Ascending aorta (tissue), 2 donors: Measurements from ENCODE around the gene INPP4A. TPM values are rescaled to one million over a fixed set of nuclear protein-coding genes. Genes with fewer than 3 reads are reported as not detected.

Source experiments
- DNase-seq, 2 donors: peaks; one replicate each; pipeline ENCODE4 v3.0.0-alpha.2; 2019; ENCODE audit warnings: low spot score in 2 of 2
- H3K27ac ChIP-seq, 2 donors: fragments of 200-600 bp; sonication (generic); one replicate each; pipeline ENCODE4 v1.5.1; 2016 to 2017; ENCODE audit warnings: mild to moderate bottlenecking in 1 of 2
- H3K27me3 ChIP-seq: fragments of 200-600 bp; sonication (generic); one replicate; pipeline ENCODE4 v1.5.1; 2017
- H3K36me3 ChIP-seq, 2 donors: fragments of 200-600 bp; sonication (generic); one replicate each; pipeline ENCODE4 v1.5.1; 2016
- H3K4me1 ChIP-seq, 2 donors: fragments of 200-600 bp; sonication (generic); one replicate each; pipeline ENCODE4 v1.5.1; 2016 to 2017; ENCODE audit warnings: mild to moderate bottlenecking in 1 of 2
- H3K4me3 ChIP-seq, 2 donors: fragments of 200-600 bp; sonication (generic); one replicate each; pipeline ENCODE4 v1.5.1; 2016 to 2017; ENCODE audit warnings: mild to moderate bottlenecking in 1 of 2
- H3K9me3 ChIP-seq, 2 donors: fragments of 200-600 bp; sonication (generic); one replicate each; pipeline ENCODE4 v1.5.1; 2016
- intact Hi-C: fragments of 100-400 bp; cut with DNase I; formaldehyde crosslinking; loops from one replicate; pipeline ENCODE4 v1.15.1; 2023
- total RNA-seq: library from RNA; depleted of rRNA; stranded (reverse); fragments of >200 nt; gene quantifications from one replicate; pipeline ENCODE4 v1.1.0, GENCODE V29; 2016
- TF ChIP-seq, protein P1 (sequence below), 3 experiments: fragments of 200-600 bp in 2 of 3; fragments of 450-650 bp in 1 of 3; sonication (generic) in 2 of 3; IDR thresholded peaks; one replicate each; pipeline ENCODE4 v1.5.1; 2016 to 2019; ENCODE audit warnings: antibody characterized with exemption in 3 of 3, mild to moderate bottlenecking in 1 of 3, moderate library complexity in 1 of 3

The INPP4A gene
- total RNA-seq, 1 donor from 2014 or later: 52.8 TPM

DNA sequence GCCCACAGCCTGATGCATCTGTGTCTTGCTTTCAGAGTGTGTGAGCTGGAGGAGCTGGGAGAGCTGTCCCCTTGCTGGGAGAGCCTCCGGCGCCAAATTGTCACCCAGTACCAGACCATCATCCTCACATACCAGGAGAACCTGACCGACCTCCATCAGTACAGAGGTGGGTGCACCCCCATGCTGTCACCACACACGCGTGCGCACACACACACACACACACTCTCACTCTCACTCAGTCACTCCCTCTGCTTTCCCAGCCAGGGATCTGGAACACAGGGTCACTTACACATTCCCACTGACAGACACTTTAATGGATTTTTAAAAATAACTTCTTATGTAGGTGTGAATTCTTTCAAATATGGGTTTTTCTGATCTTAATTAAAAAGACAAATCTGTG, 99.2 kb downstream of the INPP4A start:
- peaks cover 49 to 70% of the 10 kb centered on the region in 2 donors for H3K36me3 ChIP-seq
- DNase-seq: no peak
- intact Hi-C loops: no loop called here

DNA sequence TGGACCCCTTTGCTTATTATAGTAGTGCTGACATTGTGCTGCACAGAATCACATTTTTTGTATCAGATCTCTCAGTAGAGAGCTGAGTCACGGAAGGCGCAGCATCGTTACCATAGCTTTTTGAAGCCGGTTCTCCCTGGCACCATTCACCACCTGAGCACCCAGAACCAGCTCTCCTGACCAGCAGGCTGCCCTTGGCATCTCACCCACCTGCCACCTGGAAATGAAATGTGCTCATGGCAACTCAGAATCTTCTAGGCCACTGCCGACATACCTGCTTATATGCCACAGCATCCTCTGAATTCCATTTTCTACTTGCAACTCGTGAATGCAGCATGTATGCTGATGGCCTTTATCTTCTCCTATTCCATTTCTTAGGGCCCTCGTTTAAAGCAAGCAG, 100.9 kb downstream of the INPP4A start:
- Histone ChIP-seq H3K27ac (no peak overlapping the region), H3K36me3 (peaks cover 41 to 69% of the 10 kb centered on the region in 2 donors), H3K9me3 (no peaks in the 10 kb centered on the region), H3K4me3 (no peak overlapping the region), H3K27me3 (no peaks in the 10 kb centered on the region), H3K4me1 (no peaks in the 10 kb centered on the region)
- DNase-seq: no peak
- TF ChIP-seq, protein P1, sequence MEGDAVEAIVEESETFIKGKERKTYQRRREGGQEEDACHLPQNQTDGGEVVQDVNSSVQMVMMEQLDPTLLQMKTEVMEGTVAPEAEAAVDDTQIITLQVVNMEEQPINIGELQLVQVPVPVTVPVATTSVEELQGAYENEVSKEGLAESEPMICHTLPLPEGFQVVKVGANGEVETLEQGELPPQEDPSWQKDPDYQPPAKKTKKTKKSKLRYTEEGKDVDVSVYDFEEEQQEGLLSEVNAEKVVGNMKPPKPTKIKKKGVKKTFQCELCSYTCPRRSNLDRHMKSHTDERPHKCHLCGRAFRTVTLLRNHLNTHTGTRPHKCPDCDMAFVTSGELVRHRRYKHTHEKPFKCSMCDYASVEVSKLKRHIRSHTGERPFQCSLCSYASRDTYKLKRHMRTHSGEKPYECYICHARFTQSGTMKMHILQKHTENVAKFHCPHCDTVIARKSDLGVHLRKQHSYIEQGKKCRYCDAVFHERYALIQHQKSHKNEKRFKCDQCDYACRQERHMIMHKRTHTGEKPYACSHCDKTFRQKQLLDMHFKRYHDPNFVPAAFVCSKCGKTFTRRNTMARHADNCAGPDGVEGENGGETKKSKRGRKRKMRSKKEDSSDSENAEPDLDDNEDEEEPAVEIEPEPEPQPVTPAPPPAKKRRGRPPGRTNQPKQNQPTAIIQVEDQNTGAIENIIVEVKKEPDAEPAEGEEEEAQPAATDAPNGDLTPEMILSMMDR (IDR thresholded peaks at IDR 0.05): no peak
- intact Hi-C loops: no loop called here

More for the DNA sequence above, 99.2 kb downstream of the INPP4A start:
- Histone ChIP-seq H3K27ac (no peak overlapping the region), H3K27me3 (no peaks in the 10 kb centered on the region), H3K9me3 (no peaks in the 10 kb centered on the region), H3K4me3 (no peak overlapping the region), H3K4me1 (no peaks in the 10 kb centered on the region)
- TF ChIP-seq, protein P1 (IDR thresholded peaks at IDR 0.05): no peak

DNA sequence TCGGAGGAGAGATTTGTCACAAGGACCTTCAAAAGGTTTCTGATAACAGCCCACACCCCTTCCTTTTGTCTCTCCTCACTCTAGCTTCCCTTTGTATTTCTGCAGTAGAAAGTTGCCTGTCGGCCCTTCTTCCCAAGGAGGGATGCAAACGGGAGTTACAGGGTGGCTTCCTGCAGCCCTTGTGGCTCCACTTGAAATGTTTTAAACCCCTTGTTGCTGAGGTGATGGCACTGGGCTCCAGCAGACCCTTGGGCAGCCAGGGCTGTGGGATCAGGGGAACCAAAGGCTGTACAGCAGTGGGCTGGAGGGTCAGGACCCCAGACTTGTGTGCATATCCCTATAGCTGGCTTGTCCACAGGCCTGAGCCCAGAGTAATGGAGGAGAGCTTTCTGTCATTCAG, 101.5 kb downstream of the INPP4A start:
- Histone ChIP-seq H3K4me1 (no peaks in the 10 kb centered on the region), H3K36me3 (peaks cover 45 to 67% of the 10 kb centered on the region in 2 donors), H3K27me3 (no peaks in the 10 kb centered on the region), H3K4me3 (no peak overlapping the region), H3K27ac (no peak overlapping the region), H3K9me3 (no peaks in the 10 kb centered on the region)
- no peak for DNase-seq
- intact Hi-C loops: no loop called here
- TF ChIP-seq, protein P1 (IDR thresholded peaks at IDR 0.05): no peak

GRCh38 chr2:98547092-98547790, 102.6 kb downstream of the INPP4A start:
- H3K27me3 ChIP-seq: no peaks in the 10 kb centered on the region
- H3K4me1 ChIP-seq: no peaks in the 10 kb centered on the region
- H3K27ac ChIP-seq: no peak overlapping the region
- DNase-seq: no peak
- H3K36me3 ChIP-seq: peaks cover 45 to 68% of the 10 kb centered on the region in 2 donors
- H3K4me3 ChIP-seq: no peak overlapping the region
- TF ChIP-seq, protein P1 (IDR thresholded peaks at IDR 0.05): no peak
- no peaks in the 10 kb centered on the region for H3K9me3 ChIP-seq
- intact Hi-C loops: no loop called here

GRCh38 chr2:98548920-98549818, 104.5 kb downstream of the INPP4A start:
- H3K27ac ChIP-seq: no peak overlapping the region
- no peaks in the 10 kb centered on the region for H3K4me1 ChIP-seq
- no peaks in the 10 kb centered on the region for H3K27me3 ChIP-seq
- H3K4me3 ChIP-seq: no peak overlapping the region
- intact Hi-C loops: no loop called here
- DNase-seq: no peak
- TF ChIP-seq, protein P1 (IDR thresholded peaks at IDR 0.05): no peak
- H3K9me3 ChIP-seq: no peaks in the 10 kb centered on the region
- H3K36me3 ChIP-seq: peaks cover 48 to 78% of the 10 kb centered on the region in 2 donors
